HG03469 (cell line): ENCODE measurements around the gene UBR3.
"Not testable (repeated sequence)": the region's sequence is repeated elsewhere in the genome, so short reads cannot be mapped to it uniquely, and the experiment has no call there.

Experiments used
- ATAC-seq: cut with Tn5 transposase; IDR thresholded peaks from one replicate; pipeline ENCODE4 v1.9.1; 2021; ENCODE audit warnings: mild to moderate bottlenecking, moderate library complexity, moderate number of reproducible peaks; ENCODE audit not compliant: unreplicated experiment

UBR3 gene

GRCh38 chr2:169827272-169828140 lies at the start of gene UBR3:
UBR3 (plus strand) TSS chr2:169827454; CDS start chr2:169827508, 54 bp downstream.
- peak; percentile 72 for ATAC-seq

DNA sequence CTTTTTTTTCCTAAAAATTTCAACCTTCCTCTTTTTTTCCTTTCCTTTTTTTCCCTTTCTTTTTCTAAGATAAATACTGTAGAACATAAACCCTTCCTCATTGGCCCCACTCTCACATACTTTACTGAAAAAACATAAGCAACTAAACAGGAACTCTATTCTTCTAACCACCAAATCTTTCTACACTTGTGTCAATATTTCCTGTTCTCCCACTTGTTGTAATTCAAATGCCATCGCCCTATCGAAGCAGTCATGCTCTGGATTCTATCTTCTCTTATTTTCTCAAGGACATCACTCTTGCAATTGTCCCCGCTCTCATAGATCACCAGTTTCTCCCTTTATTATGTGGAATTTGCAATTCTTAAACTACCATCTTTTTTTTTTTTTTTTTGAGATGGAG lies 48.8 kb upstream of the UBR3 start:
- no peak for ATAC-seq

GRCh38 chr2:169781249-169782013 lies 45.8 kb upstream of the UBR3 start:
- ATAC-seq, result no peak

- ATAC-seq, result no peak
Measured at GRCh38 chr2:169782513-169782912, 44.7 kb upstream of the UBR3 start.

- no peak for ATAC-seq
Measured at GRCh38 chr2:169790581-169790980, 36.7 kb upstream of the UBR3 start.

DNA sequence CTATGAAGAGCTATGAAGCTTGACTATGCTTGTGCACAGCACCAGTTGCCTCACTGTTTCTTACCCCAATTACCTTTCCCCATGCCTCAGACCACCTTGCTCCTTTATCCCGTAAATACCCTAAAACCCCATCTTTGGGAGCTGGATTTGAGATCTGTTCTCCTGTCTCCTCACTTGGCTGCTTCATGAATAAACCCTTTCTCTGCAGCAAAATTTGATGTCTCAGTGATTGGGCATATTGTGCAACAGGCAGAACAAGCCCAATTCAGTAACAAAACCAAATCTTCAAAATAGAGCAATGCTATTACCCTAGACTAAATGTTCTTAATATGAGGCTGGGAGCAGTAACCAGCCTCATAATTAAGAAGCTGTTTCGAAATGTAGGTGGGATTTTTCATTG lies 32.1 kb upstream of the UBR3 start:
- ATAC-seq, result no peak

- no peak for ATAC-seq
Measured at GRCh38 chr2:169796441-169796840, 30.8 kb upstream of the UBR3 start.

- no peak for ATAC-seq
Measured at GRCh38 chr2:169797601-169798000, 29.7 kb upstream of the UBR3 start.

GRCh38 chr2:169798397-169798717 lies 28.9 kb upstream of the UBR3 start:
- no peak for ATAC-seq

DNA sequence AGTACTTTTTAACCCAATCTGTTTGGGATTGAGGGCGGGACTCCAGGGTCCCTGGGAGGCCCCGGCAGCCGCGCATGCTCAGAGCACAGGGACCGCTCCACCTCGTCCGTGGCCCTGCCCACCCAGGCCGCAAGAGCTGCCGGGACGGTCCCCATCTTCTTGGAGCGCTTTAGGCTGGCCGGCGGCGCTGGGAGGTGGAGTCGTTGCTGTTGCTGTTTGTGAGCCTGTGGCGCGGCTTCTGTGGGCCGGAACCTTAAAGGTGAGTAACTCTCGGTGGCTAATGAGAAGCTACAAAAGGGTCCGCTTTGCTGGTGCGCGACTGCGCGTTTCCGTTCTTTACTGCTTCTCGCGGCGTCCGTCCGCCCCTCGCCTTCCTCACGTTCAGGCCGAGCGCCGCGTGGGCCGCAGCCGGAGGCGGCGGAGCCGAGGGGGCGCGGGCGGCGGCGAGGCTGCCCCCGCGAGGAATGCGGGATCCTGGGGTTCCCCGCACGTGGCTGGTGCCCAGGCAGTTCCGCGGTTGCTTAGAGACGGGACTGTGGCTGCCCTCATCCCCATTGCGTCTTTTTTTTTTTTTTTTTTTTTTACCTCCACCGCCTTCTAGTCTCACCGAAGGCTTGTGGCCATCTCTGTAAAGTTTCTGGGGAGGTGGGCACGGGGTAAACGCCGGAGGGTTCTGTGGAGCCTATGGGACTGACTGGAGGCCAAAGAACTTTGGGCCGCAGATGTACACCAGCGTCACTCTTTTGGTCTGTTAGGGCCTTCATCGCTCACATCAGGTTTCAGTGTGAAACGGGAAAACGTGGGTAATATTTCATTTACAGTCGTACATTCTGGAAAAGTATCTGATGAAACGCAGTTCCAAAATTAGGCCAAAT lies 28.3 kb upstream of the UBR3 start, which contains the start of gene SSB:
Gene SSB (plus strand): TSS at position 154 of the 875 bp plus-strand sequence. CDS start 2,090 bp downstream, outside the sequence.
- peak; percentile 88 for ATAC-seq

DNA sequence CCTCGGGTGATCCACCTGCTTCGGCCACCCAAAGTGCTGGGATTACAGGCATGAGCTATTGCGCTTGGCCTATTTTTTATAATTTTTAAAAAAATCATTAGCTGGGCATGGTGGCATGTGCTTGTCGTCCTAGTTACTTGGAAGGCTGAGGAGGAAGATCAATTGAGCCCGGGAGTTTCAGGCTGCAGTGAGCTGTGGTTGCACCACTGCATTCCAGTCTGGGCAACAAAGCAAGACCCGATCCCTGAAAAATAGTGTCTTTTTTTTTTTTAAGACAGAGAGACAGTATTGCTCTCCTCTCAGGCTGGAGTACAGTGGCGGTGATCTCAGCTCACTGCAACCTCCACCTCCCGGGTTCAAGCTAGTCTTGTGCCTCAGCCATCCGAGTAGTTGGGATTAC lies 23.8 kb upstream of the UBR3 start:
- ATAC-seq, result no peak

DNA sequence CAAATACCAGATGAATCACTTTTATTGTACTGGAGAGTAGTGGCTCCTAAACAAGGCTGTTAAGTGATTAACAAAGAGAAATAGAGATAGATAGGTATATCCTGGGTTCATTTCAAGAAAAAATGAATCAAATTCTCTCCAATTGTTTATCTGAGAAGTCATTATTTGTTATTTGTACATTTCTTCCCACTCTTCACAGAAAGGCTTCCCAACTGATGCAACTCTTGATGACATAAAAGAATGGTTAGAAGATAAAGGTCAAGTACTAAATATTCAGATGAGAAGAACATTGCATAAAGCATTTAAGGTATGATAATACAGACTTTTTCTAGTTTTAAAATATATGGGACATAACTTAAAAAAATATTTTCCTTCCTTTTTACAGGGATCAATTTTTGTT lies 20.7 kb upstream of the UBR3 start:
- no peak for ATAC-seq

DNA sequence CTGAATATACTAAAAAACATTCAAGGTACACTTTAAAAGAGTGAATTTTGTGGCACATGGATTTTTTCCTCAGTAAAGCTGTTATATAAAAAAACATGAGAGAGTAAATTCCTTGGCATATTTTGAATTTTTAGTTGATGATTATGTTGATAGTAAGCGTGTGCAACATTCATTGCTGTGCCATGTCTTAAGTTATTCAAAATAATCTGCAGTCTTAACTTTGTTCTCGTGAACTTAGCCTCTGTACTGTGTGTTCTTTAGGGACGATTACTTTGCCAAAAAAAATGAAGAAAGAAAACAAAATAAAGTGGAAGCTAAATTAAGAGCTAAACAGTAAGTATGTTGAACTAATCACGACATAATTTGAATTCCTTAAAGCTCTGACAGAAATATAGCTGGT lies 19.0 kb upstream of the UBR3 start:
- ATAC-seq, result no peak

DNA sequence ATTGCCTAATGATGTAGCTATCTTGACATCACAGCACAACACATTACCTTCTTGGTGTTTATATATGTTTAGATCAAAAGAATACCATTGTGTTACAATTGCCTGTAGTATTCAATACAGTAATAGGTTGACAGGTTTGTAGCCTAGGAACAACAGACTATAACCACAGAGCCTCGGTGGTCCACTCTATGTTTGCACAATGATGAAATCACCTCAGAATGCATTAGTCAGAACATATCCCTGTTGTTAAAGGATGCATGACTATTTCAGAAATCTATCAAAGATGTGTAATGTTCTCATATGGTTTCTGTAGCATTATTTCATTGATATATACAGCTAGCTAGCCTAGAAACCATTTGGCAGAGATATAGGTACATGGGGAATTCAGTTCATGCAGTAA lies 11.4 kb upstream of the UBR3 start:
- ATAC-seq, result no peak

DNA sequence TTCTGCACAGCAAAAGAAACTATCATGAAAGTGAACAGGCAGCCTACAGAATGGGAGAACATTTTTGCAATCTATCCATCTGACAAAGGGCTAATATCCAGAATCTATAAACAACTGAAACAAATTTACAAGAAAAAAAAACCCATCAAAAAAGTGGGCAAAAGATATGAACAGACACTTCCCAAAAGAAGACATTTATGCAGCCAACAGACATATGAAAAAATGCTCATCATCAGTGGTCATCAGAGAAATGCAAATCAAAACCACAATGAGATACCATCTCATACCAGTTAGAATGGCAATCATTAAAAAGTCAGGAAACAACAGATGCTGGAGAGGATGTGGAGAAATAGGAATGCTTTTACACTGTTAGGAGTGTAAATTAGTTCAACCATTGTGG lies 10.3 kb upstream of the UBR3 start:
- ATAC-seq, result not testable (repeated sequence)

GRCh38 chr2:169817369-169817768 lies 9.9 kb upstream of the UBR3 start:
- not testable (repeated sequence) for ATAC-seq

DNA sequence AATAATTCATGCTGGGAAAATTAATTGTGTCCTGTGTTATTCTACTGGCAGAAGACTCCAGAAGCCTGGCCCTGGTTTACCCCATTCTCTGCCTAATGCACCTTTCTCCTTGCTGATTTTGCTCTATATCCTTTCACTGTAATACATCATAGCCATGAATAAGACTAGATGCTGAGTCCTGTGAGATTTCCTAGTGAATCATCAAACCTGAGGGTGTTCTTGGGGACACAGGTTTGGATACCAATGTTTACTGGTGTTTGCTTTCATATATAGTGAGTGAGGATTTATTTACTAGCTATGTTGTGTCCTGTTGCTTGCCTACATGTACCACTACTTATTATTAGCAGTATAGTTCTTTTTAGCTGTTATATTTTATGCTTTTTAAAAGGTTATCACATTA lies 9.0 kb upstream of the UBR3 start:
- ATAC-seq, result no peak

DNA sequence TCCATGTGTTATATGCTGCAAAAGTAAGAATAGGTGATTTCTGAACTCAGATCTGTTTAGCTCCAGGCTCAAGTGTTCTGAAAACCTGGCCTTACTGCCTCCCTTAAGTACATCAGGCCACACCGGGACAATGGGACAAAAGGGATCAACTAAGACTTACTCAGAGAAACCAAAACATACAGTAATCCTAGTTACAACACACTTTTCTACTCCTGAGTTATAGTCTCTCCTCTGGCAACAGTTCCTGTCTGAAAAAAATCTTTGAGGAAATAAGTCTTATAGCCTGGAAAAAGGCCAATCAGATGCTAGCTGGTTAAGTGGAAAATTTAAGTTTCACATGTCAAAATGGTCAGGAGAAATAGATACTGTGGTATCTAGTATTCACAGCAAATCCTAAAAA lies 8.1 kb upstream of the UBR3 start:
- no peak for ATAC-seq

DNA sequence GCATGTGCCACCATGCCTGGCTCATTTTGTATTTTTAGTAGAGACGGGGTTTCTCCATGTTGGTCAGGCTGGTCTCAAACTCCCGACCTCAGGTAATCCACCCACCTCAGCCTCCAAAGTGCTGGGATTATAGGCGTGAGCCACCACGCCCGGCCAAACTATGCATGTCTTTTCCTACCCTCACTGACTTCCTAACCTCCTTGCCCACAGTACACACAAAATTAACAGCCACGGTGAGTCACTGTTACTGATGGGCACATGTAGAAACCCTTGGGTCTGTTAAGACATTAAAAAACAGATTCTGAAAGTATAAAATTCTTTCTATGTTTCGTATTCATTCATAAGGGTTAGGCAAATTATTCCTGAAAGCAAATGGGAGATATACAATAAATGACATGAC lies 7.2 kb upstream of the UBR3 start:
- not testable (repeated sequence) for ATAC-seq

GRCh38 chr2:169822036-169822435 lies 5.2 kb upstream of the UBR3 start:
- ATAC-seq, result no peak

DNA sequence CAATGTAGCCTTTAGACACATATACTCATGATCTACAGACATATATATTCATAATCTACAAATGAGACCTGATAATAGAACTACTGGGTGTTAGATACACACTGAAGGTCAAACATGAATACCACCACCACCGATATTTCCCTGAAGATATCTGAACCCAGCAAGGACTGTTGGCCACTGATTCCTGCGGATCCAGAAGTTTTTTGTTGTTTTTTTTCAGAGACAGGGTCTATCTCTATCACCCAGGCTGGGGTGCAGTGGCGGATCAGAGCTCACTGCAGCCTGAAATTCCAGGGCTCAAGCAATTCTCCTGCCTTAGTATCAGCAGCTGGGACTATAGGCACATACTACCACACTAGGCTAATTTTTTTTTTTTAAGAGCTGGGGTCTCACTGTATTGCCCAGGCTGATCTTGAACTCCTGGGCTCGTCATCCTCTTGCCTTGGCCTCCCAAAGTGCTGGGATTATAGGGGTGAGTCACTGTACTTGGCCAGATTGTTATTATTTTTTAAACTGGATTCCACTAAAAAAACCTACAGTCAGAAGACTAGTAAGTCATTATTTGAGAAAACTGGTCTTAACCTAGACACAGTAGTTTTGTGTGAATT lies 4.4 kb upstream of the UBR3 start:
- ATAC-seq, result no peak
